Glutamatergic neuron (in vitro differentiated cells): Measurements from ENCODE around the gene INTS1. TPM values are rescaled to one million over a fixed set of nuclear protein-coding genes. Genes with fewer than 3 reads are reported as not detected.

ENCODE experiments used
- DNase-seq: peaks from one replicate; pipeline ENCODE4 v3.0.0; 2022
- H3K27ac Mint-ChIP-seq: one replicate; pipeline ENCODE4 v1.8.0; 2020; ENCODE audit warnings: mild to moderate bottlenecking, mixed read lengths, inconsistent platforms; ENCODE audit not compliant: unreplicated experiment
- H3K27me3 Mint-ChIP-seq: one replicate; pipeline ENCODE4 v1.8.0; 2020; ENCODE audit warnings: mild to moderate bottlenecking, moderate library complexity, mixed read lengths, inconsistent platforms; ENCODE audit not compliant: unreplicated experiment
- H3K36me3 Mint-ChIP-seq: one replicate; pipeline ENCODE4 v1.8.0; 2020; ENCODE audit warnings: mild to moderate bottlenecking, mixed read lengths, inconsistent platforms; ENCODE audit not compliant: unreplicated experiment
- H3K4me1 Mint-ChIP-seq: one replicate; pipeline ENCODE4 v1.8.0; 2020; ENCODE audit warnings: mild to moderate bottlenecking, low read depth, mixed read lengths, inconsistent platforms; ENCODE audit not compliant: unreplicated experiment
- H3K4me3 Mint-ChIP-seq: one replicate; pipeline ENCODE4 v1.8.0; 2020; ENCODE audit warnings: mild to moderate bottlenecking, mixed read lengths, inconsistent platforms; ENCODE audit not compliant: unreplicated experiment
- H3K9me3 Mint-ChIP-seq: one replicate; pipeline ENCODE4 v1.8.0; 2020; ENCODE audit warnings: mild to moderate bottlenecking, moderate library complexity, mixed read lengths, inconsistent platforms; ENCODE audit not compliant: unreplicated experiment
- CTCF ChIP-seq: fragments of 200-600 bp; sonication (generic); IDR thresholded peaks from one replicate; pipeline ENCODE4 v1.5.0; 2021; ENCODE audit not compliant: partially characterized antibody, unreplicated experiment
- total RNA-seq: library from RNA; stranded (reverse); fragmentation: NEBNext Ultra II Directional; extraction: Animal tissue kit (Norgen Biotek cat#: 25700); gene quantifications from one replicate; pipeline ENCODE4 v1.2.1, GENCODE V29; 2021; ENCODE audit not compliant: unreplicated experiment

Gene INTS1
- total RNA-seq, 1 donor from 2014 or later = 108 TPM

GRCh38 chr7:1426474-1426873 lies 77.7 kb downstream of the INTS1 start:
- H3K4me3 Mint-ChIP-seq = no peak overlapping the region
- H3K9me3 Mint-ChIP-seq = peaks cover 12% of the 10 kb centered on the region
- no peak overlapping the region for H3K27ac Mint-ChIP-seq
- DNase-seq = no peak
- TF ChIP-seq CTCF = no peak
- peaks cover 14% of the 10 kb centered on the region for H3K4me1 Mint-ChIP-seq
- H3K27me3 Mint-ChIP-seq = peaks cover 8% of the 10 kb centered on the region
- H3K36me3 Mint-ChIP-seq = no peaks in the 10 kb centered on the region

- H3K27ac Mint-ChIP-seq = peak overlapping the region; percentile 4
- peaks cover 14% of the 10 kb centered on the region for H3K4me1 Mint-ChIP-seq
- H3K27me3 Mint-ChIP-seq = peaks cover 8% of the 10 kb centered on the region
- no peaks in the 10 kb centered on the region for H3K36me3 Mint-ChIP-seq
- no peak for TF ChIP-seq CTCF
- H3K9me3 Mint-ChIP-seq = peaks cover 12% of the 10 kb centered on the region
- H3K4me3 Mint-ChIP-seq = no peak overlapping the region
- no peak for DNase-seq
Measured at GRCh38 chr7:1425292-1426136, 78.7 kb downstream of the INTS1 start.

GRCh38 chr7:1424041-1424440 lies 80.1 kb downstream of the INTS1 start:
- Mint-ChIP-seq H3K27ac (no peak overlapping the region), H3K4me3 (no peak overlapping the region), H3K36me3 (no peaks in the 10 kb centered on the region), H3K27me3 (peaks cover 8% of the 10 kb centered on the region), H3K9me3 (peaks cover 12% of the 10 kb centered on the region), H3K4me1 (peaks cover 16% of the 10 kb centered on the region)
- no peak for TF ChIP-seq CTCF
- DNase-seq = no peak

GRCh38 chr7:1423264-1423811 lies 80.9 kb downstream of the INTS1 start:
- TF ChIP-seq CTCF = no peak
- Mint-ChIP-seq H3K4me1 (peaks cover 14% of the 10 kb centered on the region), H3K36me3 (no peaks in the 10 kb centered on the region), H3K27me3 (peaks cover 9% of the 10 kb centered on the region), H3K27ac (peak overlapping the region; percentile 92), H3K4me3 (peak overlapping the region; percentile 69), H3K9me3 (peaks cover 12% of the 10 kb centered on the region)
- no peak for DNase-seq
